Amniotic epithelial cell (primary cell): ENCODE data around the gene TMEM120B.
"Not testable (repeated sequence)": the region's sequence is repeated elsewhere in the genome, so short reads cannot be mapped to it uniquely, and the experiment has no call there.

Experiments
- DNase-seq: peaks from one replicate; pipeline ENCODE4 v3.0.0-alpha.2; 2010; ENCODE audit warnings: low read depth

Gene TMEM120B

GRCh38 chr12:121774968-121775474, 62.5 kb downstream of the TMEM120B start:
- no peak for DNase-seq

- no peak for DNase-seq
Measured at GRCh38 chr12:121775501-121775900, 62.9 kb downstream of the TMEM120B start.

DNA sequence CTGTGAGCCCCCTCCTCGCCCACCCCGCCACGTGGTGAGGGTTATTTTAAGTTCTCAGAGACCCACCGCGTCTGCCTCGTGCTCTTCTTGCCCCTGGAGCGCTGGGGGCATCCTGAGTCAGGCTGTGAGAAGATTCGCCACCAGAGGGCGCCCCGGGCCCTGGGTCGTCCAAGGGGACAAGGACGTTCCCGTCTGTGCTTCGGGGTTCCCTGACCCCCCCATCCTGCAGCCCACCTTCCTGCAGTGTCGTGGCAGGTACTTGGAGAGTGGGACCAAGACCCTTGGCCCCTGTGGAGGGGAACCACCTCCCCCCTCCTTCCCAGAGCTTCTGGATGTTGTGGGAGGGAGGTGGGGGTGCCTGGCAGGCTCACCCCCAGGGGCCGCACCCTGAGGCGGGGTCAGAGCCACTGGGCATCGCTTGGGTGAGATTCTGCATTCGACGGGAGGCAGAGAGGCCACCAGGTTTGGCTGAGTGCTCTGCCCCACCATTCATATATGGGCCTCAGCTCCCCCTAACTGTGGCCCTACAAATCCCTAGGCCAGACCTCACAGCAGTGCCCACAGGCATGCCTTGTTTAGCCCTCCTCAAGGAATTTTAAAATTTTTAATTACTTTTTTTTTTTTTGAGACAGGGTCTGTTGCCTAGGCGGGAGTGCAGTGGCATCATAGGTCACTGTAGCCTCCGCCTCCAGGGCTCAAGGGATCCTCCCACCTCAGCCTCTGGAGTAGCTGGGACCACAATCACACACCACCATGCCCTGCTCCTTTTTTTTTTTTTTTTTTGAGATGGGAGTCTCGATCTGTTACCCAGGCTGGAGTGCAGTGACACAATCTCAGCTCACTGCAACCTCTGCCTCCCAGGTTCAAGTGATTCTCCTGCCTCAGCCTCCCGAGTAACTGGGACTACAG, 63.9 kb downstream of the TMEM120B start:
- DNase-seq: no peak

- DNase-seq: no peak
Measured at GRCh38 chr12:121778567-121779421, 66.2 kb downstream of the TMEM120B start.

DNA sequence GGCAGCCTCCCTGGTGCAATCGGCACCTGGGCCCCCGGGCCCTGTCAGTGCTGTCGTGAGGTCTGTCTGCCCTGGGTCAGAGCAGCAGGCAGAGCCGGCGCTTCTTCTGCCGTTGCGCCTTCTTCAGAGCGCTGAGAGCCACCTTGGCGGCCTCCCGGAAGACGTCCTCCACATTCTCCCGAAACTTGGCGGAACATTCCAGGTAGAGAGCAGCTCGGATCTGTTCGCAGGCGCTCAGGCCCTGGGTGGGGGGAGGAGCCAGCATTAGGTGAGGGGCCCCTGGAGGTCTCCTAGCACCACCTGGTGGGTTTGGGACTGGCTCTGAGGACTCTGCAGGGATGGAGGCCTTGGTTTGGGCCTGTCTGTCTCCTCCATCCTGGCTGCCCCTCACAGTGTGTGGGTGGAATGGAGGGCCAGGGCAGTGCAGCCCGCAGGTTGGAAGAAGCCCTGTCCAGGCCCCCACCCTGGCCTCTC, 66.9 kb downstream of the TMEM120B start:
- DNase-seq: no peak

DNA sequence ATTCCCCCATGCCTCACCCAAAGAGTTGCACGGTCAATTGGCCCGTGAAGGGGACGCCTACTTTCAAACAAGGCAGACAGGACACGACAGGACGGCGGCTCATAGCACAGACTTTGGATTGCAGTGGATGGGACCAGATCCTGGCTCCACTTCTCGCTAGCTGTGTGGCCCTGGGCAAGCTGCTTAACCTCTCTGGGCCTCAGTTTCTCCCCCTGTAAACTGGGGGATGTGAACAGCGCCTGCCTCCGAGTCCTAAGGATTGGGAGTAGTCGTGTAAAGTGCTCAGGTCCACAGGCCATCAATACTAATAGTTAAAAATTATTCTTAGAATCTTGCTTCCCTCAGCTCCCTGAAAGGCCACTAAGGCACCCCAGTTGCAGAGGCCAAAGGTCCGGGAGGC, 67.9 kb downstream of the TMEM120B start:
- DNase-seq: no peak

DNA sequence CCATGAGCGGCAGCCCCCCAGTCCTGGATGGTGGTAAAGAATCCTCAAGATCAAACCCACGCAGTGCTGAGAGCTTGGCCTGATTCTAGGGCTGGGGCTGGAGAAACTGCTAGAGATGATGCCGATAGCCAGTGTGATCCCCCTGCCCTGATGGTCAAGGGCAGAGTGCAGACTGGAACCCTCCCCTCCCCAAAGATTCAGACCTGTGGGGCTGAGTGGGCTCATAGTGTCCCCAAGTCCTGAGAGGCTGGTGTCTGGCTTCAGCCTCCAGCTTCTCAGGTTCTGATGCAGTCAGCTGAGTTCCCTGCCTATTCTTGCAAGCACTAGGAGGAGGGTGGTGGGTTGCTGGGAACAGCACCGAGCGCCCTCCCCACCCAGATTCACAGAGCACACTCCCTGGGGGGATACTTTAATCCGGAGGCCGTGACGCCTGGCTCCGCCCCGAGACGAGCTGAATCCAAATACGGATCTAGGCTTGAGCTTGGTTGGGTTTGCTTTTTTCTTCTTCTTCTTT, 69.0 kb downstream of the TMEM120B start:
- no peak for DNase-seq

- DNase-seq: peak; percentile 65
Measured at GRCh38 chr12:121781998-121782979, 69.7 kb downstream of the TMEM120B start.

DNA sequence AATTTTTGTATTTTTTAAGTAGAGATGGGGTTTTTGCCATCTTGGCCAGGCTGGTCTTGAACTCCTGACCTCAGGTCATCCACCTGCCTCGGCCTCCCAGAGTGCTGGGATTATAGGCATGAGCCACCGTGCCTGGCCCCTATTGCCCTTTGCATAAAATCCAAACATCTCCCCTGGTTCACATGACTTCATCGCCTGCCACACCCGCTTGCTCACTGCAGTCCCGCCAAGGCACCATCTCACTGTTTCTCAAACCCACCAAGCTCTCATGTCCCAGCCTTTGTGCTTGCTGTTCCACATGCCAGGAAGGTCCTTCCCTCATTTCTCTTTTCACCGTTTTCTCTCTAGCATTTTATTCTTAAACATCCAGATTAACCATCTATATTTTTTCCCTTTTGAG, 71.2 kb downstream of the TMEM120B start:
- DNase-seq: no peak

- peak; percentile 93 for DNase-seq
Measured at GRCh38 chr12:121784460-121784859, 71.9 kb downstream of the TMEM120B start.

- DNase-seq: peak; percentile 87
Measured at GRCh38 chr12:121786440-121786825, 73.9 kb downstream of the TMEM120B start.

DNA sequence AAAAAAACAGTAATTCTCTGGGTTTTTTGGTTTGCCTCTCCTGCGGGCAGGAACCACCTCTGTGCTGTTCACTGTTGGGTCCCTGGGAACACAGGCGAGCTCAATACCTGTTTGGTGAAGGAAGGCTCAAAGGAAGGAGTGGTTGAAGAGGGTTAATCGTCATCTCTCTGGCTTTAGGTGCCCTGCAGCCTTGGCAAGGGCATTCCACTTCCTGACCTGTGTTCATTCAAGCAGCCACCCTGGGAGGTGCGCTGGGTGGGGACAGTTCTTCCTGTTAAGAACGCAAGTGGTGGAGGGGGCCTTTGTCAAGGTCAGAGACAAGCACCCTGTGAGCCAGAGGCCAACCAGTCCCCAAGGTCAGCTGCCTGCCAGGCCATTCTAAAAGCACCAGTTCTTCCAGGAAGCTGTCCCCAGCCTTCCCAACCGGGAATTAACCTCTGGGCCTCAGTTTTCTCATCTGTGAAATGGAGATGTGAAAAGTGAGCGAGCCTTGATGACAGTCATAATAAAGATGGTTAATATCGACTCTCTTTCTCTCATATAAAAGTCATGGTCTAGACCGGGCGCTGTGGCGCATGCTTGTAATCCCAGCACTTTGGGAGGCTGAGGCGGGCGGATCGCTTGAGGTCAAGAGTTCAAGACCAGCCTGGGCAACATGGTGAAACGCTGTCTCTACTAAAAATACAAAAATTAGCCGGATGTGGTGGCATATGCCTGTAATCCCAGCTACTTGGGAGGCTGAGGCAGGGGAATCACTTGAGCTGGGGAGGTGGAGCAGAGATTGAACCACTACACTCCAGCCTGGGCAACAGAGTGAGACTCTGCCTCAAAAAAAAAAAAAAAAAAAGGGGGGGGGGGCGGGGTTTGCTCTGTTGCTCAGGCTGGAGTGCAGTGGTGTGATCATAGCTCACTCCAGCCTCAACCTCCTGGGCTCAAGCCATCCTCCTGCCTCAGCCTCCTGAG, 74.8 kb downstream of the TMEM120B start:
- no peak for DNase-seq

GRCh38 chr12:121788176-121788818, 75.7 kb downstream of the TMEM120B start:
- DNase-seq: no peak

DNA sequence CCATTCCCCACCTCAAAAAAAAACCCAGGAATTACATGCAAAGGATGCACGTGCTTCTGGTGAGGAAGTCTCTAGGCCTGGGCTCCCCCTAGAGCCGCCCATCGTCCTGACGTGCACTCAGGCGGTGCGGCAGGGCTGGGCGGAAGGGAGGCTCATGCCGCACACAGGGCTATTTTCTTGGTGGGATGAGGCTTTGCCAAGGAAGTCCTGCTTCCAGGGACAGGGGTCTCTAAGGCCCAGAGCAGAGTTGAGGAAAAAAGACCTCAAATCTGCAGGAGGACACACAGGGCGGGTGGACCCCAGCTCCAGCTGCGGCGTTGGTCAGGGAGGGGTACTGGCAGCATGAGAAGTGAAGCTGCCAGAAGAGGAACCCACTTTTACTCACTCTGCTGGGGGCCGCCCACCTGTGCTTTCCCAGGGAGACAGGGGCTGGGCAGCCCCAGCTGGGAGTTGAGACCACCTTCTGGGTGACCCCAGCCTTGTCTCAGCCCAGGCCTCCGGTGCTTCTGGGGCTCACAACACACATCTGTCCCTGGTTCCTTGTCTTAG, 76.8 kb downstream of the TMEM120B start:
- DNase-seq: no peak

- no peak for DNase-seq
Measured at GRCh38 chr12:121789800-121790728, 77.5 kb downstream of the TMEM120B start.

GRCh38 chr12:121790785-121791184, 78.2 kb downstream of the TMEM120B start:
- not testable (repeated sequence) for DNase-seq

DNA sequence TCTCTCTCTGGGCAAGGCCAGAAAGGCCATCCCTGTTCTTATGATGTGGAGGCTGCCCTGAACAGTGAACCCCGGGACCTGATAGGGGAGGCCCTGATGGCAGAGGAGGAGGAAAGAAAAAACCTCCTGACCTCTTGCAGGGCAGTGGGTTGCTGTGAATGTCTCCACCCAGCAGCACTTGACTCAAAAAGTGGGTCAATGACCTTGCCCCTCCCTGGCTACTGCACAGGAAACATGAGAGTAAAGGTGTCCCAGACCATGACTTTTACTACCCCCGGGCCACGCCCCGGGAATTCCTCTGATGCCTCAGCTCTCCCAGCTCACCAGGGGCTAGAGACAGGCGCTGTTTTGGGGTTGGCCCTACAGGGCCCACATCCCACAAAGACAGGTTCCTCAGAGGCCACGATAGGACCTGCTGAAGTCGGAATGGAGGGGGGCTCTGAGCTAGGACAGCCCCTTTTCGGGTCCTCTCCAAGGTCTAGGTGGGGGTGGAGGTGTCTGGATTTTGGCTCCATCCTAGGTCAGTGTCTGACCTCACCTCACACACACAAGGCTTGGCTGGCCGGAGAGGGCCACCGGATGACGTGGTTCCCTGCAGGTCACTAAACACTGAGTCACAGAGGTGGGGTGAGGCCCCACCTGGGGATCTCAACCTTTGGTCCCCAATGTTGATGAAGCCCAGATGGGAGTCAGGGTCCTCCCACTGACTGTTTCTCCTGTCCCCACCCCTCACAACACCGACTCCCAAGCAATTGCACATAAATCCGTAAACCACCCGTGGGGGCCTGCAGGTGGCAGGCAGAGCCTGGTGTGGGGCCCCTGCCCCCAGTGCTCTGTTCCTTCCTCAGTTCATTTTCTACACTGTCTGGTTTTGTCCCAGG, 79.4 kb downstream of the TMEM120B start:
- no peak for DNase-seq
